MM.1S (cell line): ENCODE measurements around the gene CABP7.

Experiments
- DNase-seq: peaks from one replicate; pipeline ENCODE4 v3.0.0-alpha.2; 2015
- H2AFZ ChIP-seq: fragments of 300-600 bp; sonication (generic); 2 replicates; pipeline ENCODE4 v1.6.0; 2016; ENCODE audit warnings: antibody characterized with exemption, low read length
- H3F3A ChIP-seq: fragments of 300-600 bp; sonication (generic); 2 replicates; pipeline ENCODE4 v1.6.1; 2016; ENCODE audit warnings: mild to moderate bottlenecking, antibody characterized with exemption, low read length, moderate library complexity, mixed read lengths; ENCODE audit not compliant: insufficient read depth
- H3K27ac ChIP-seq: fragments of 300-600 bp; sonication (generic); 2 replicates; pipeline ENCODE4 v1.5.1; 2016; ENCODE audit warnings: mild to moderate bottlenecking, low read length
- H3K27me3 ChIP-seq: fragments of 300-600 bp; sonication (generic); replicated peaks from 2 replicates; pipeline ENCODE4 v1.6.0; 2016; ENCODE audit warnings: low read length; ENCODE audit not compliant: insufficient read depth
- H3K36me3 ChIP-seq: fragments of 300-600 bp; sonication (generic); replicated peaks from 2 replicates; pipeline ENCODE4 v1.6.1; 2016; ENCODE audit warnings: mild to moderate bottlenecking, low read length, mixed read lengths; ENCODE audit not compliant: insufficient read depth
- H3K4me1 ChIP-seq: fragments of 300-600 bp; sonication (generic); 2 replicates; pipeline ENCODE4 v1.6.1; 2016; ENCODE audit warnings: low read length, mixed read lengths
- H3K4me2 ChIP-seq: fragments of 300-600 bp; sonication (generic); 2 replicates; pipeline ENCODE4 v1.6.0; 2016; ENCODE audit warnings: low read depth, low read length
- H3K4me3 ChIP-seq: fragments of 300-600 bp; sonication (generic); 2 replicates; pipeline ENCODE4 v1.5.1; 2016; ENCODE audit warnings: low read length, mixed read lengths
- H3K79me2 ChIP-seq: fragments of 300-600 bp; sonication (generic); 2 replicates; pipeline ENCODE4 v1.6.1; 2016; ENCODE audit warnings: mixed run types, low read length, mixed read lengths
- H3K9ac ChIP-seq: fragments of 300-600 bp; sonication (generic); 2 replicates; pipeline ENCODE4 v1.6.1; 2016; ENCODE audit warnings: low read length, mixed read lengths
- H3K9me2 ChIP-seq: fragments of 300-600 bp; sonication (generic); replicated peaks from 2 replicates; pipeline ENCODE4 v1.6.1; 2016; ENCODE audit warnings: mild to moderate bottlenecking, low read length, mixed read lengths; ENCODE audit not compliant: insufficient read depth
- H3K9me3 ChIP-seq: fragments of 300-600 bp; sonication (generic); replicated peaks from 2 replicates; pipeline ENCODE4 v1.6.1; 2016; ENCODE audit warnings: mild to moderate bottlenecking, low read length, mixed read lengths; ENCODE audit not compliant: insufficient read depth
- H4K20me1 ChIP-seq: fragments of 300-600 bp; sonication (generic); 2 replicates; pipeline ENCODE4 v1.6.1; 2016; ENCODE audit warnings: mild to moderate bottlenecking, low read length, moderate library complexity, mixed read lengths; ENCODE audit not compliant: insufficient read depth
- CTCF ChIP-seq: fragments of 300-600 bp; sonication (generic); IDR thresholded peaks from 2 replicates; pipeline ENCODE4 v1.5.1; 2016; ENCODE audit warnings: antibody characterized with exemption, low read length, mixed read lengths
- EZH2 ChIP-seq: fragments of 300-600 bp; sonication (generic); optimal IDR thresholded peaks from 2 replicates; pipeline ENCODE3; 2017; ENCODE audit warnings: low read depth, mild to moderate bottlenecking, antibody characterized with exemption, low read length, mixed read lengths
- EZH2phosphoT487 ChIP-seq: fragments of 300-600 bp; sonication (generic); IDR thresholded peaks from 2 replicates; pipeline ENCODE4 v1.6.1; 2018; ENCODE audit warnings: antibody characterized with exemption, low read length

Gene CABP7

GRCh38 chr22:29700206-29700899 is 19.4 kb upstream of the CABP7 start:
- no peak for DNase-seq
- TF ChIP-seq CTCF, result no peak
- TF ChIP-seq EZH2phosphoT487, result no peak
- no peak for TF ChIP-seq EZH2
- no peak overlapping the region for H2AFZ ChIP-seq
- no peak overlapping the region for H3K4me2 ChIP-seq
- H3K9me3 ChIP-seq, result no peaks in the 10 kb centered on the region
- no peak overlapping the region for H3K4me3 ChIP-seq
- no peaks in the 10 kb centered on the region for H3K4me1 ChIP-seq
- H4K20me1 ChIP-seq, result no peaks in the 10 kb centered on the region
- no peak overlapping the region for H3K27ac ChIP-seq
- no peak overlapping the region for H3K9ac ChIP-seq
- no peaks in the 10 kb centered on the region for H3K79me2 ChIP-seq
- H3K9me2 ChIP-seq, result no peaks in the 10 kb centered on the region
- no peaks in the 10 kb centered on the region for H3F3A ChIP-seq
- no peaks in the 10 kb centered on the region for H3K27me3 ChIP-seq
- no peaks in the 10 kb centered on the region for H3K36me3 ChIP-seq

DNA sequence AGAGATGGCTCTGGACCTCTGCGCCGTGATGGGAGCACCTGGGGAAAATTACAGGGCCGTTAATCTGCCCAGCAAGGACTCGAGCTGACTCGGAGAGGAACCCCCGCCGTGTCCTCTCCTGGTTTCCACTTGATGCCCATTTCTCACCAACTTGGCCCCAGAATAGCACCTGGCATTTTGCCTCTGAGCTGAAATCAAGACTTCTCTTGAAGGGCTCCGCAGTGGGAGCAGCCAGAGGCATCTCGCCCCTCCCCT is 19.0 kb upstream of the CABP7 start:
- Histone ChIP-seq H3K27me3 (no peaks in the 10 kb centered on the region), H3K4me1 (no peaks in the 10 kb centered on the region)

DNA sequence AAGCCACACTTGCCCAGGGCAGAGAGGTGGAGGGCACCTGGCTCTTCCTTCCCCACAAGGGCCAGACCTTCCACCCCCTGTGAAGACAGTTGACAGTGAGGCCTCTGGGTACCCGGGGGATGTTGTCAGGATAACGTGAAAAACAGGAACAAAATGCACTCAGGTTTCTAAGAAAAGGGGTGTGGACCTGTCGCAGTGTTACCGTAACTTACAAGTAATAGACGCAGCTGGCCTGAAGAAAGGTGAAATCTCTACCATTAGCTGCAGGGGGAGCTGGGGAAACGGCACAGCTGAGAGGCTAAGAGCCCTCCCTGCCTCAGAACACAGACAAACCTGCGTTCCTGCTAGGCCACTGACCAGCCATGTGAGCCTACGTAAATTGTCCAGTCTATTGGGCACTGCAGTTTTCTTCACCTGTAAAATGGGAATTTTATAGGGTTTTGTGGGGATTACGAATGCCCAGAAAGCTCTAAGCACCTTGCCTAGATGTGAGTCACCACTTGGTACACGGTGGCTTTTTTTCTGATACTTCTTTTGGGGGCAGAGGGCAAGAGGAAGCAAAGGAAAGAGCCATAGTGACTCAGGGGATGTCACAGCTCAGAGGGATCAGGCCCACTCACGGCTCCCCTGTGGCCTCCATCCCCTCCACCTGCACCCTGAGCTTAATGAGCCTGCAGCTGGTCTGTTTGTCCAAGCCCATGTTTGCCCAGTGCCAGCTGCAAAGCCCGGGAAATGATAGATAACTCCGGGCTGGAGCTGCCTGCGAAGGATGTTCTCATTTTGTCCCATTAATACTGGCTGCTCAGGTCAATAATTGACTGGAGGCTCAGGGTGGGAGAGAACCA is 18.4 kb upstream of the CABP7 start:
- DNase-seq, result no peak
- Histone ChIP-seq H4K20me1 (no peaks in the 10 kb centered on the region), H3F3A (no peaks in the 10 kb centered on the region), H2AFZ (no peak overlapping the region), H3K27ac (no peak overlapping the region), H3K4me3 (no peak overlapping the region), H3K9ac (no peak overlapping the region), H3K9me3 (no peaks in the 10 kb centered on the region), H3K79me2 (no peaks in the 10 kb centered on the region), H3K4me1 (no peaks in the 10 kb centered on the region), H3K4me2 (no peak overlapping the region), H3K9me2 (no peaks in the 10 kb centered on the region), H3K27me3 (no peaks in the 10 kb centered on the region), H3K36me3 (no peaks in the 10 kb centered on the region)
- TF ChIP-seq EZH2phosphoT487, result no peak
- TF ChIP-seq CTCF, result no peak
- no peak for TF ChIP-seq EZH2

More for the DNA sequence above, 19.0 kb upstream of the CABP7 start:
- no peak overlapping the region for H3K9ac ChIP-seq
- H3K79me2 ChIP-seq, result no peaks in the 10 kb centered on the region
- DNase-seq, result no peak
- no peak for TF ChIP-seq CTCF
- no peak for TF ChIP-seq EZH2
- no peak for TF ChIP-seq EZH2phosphoT487
- no peaks in the 10 kb centered on the region for H4K20me1 ChIP-seq
- no peak overlapping the region for H3K4me2 ChIP-seq
- no peaks in the 10 kb centered on the region for H3K9me3 ChIP-seq
- no peak overlapping the region for H2AFZ ChIP-seq
- H3K9me2 ChIP-seq, result no peaks in the 10 kb centered on the region
- H3K27ac ChIP-seq, result no peak overlapping the region
- no peak overlapping the region for H3K4me3 ChIP-seq
- no peaks in the 10 kb centered on the region for H3K36me3 ChIP-seq
- no peaks in the 10 kb centered on the region for H3F3A ChIP-seq
